GM12892 (cell line): ENCODE measurements around the gene PARD3.

Source experiments
- DNase-seq: peaks from one replicate; pipeline ENCODE4 v3.0.0; 2011; ENCODE audit not compliant: insufficient read length
- FAIRE-seq: peaks from 2 replicates; lab custom pipeline; 2011; peaks lifted over from hg19 to GRCh38; lab: Jason Lieb, UNC
- POLR2A ChIP-seq: IDR thresholded peaks from 2 replicates; pipeline ENCODE4 v1.6.1; 2011; ENCODE audit warnings: low read depth, low read length, control low read depth
- POLR2AphosphoS5 ChIP-seq: IDR thresholded peaks from 2 replicates; pipeline ENCODE4 v1.6.1; 2011; ENCODE audit warnings: low read depth, low read length, control low read depth
- TAF1 ChIP-seq: IDR thresholded peaks from 2 replicates; pipeline ENCODE4 v1.6.1; 2011; ENCODE audit warnings: low read depth, mild to moderate bottlenecking, control low read depth, low read length, borderline replicate concordance

Gene PARD3

GRCh38 chr10:34817586-34817985, 2.5 kb upstream of the PARD3 start:
- no peak for TF ChIP-seq POLR2AphosphoS5
- no peak for TF ChIP-seq TAF1
- no peak for TF ChIP-seq POLR2A
- no peak for FAIRE-seq
- no peak for DNase-seq

GRCh38 chr10:34817054-34817453, 2.0 kb upstream of the PARD3 start:
- FAIRE-seq (no peak), DNase-seq (no peak)
- TF ChIP-seq POLR2AphosphoS5, result no peak
- TF ChIP-seq POLR2A, result no peak
- no peak for TF ChIP-seq TAF1

GRCh38 chr10:34816501-34817002, 1.5 kb upstream of the PARD3 start:
- FAIRE-seq, result no peak

GRCh38 chr10:34816085-34816496, 995 bp upstream of the PARD3 start:
- no peak for FAIRE-seq

More at GRCh38 chr10:34816501-34817002, 1.5 kb upstream of the PARD3 start:
- TF ChIP-seq TAF1, result no peak
- TF ChIP-seq POLR2AphosphoS5, result no peak
- TF ChIP-seq POLR2A, result no peak
- DNase-seq, result no peak

GRCh38 chr10:34814913-34815184, 247 bp downstream of the PARD3 start:
- FAIRE-seq, result no peak
- DNase-seq, result peak; percentile 28
- TF ChIP-seq POLR2A (no peak), TAF1 (no peak), POLR2AphosphoS5 (no peak)

More at GRCh38 chr10:34816085-34816496, 995 bp upstream of the PARD3 start:
- DNase-seq, result no peak
- no peak for TF ChIP-seq POLR2AphosphoS5
- no peak for TF ChIP-seq POLR2A
- no peak for TF ChIP-seq TAF1

GRCh38 chr10:34814223-34814912, 728 bp downstream of the PARD3 start:
- DNase-seq (peak; percentile 23), FAIRE-seq (no peak)

GRCh38 chr10:34813626-34814222, 1.4 kb downstream of the PARD3 start:
- TF ChIP-seq POLR2A (no peak), POLR2AphosphoS5 (no peak), TAF1 (no peak)
- FAIRE-seq (no peak), DNase-seq (no peak)

More at GRCh38 chr10:34814223-34814912, 728 bp downstream of the PARD3 start:
- TF ChIP-seq POLR2AphosphoS5, result no peak
- TF ChIP-seq TAF1, result no peak
- TF ChIP-seq POLR2A, result no peak

- no peak for TF ChIP-seq POLR2AphosphoS5
- no peak for TF ChIP-seq POLR2A
- no peak for TF ChIP-seq TAF1
- FAIRE-seq (no peak), DNase-seq (no peak)
These were observed 2.3 kb downstream of the PARD3 start for GRCh38 chr10:34812771-34813170.

- DNase-seq (no peak), FAIRE-seq (no peak)
- TF ChIP-seq TAF1 (no peak), POLR2AphosphoS5 (no peak), POLR2A (no peak)
These were observed 3.1 kb downstream of the PARD3 start for GRCh38 chr10:34811968-34812514.

GRCh38 chr10:34811126-34811967, 3.7 kb downstream of the PARD3 start:
- no peak for TF ChIP-seq TAF1
- no peak for TF ChIP-seq POLR2A
- TF ChIP-seq POLR2AphosphoS5, result no peak
- DNase-seq (no peak), FAIRE-seq (no peak)

GRCh38 chr10:34809796-34810195, 5.3 kb downstream of the PARD3 start:
- TF ChIP-seq POLR2A (no peak), TAF1 (no peak), POLR2AphosphoS5 (no peak)
- FAIRE-seq (no peak), DNase-seq (no peak)
